Thoracic aorta (tissue), 2 donors: ENCODE measurements around the gene PCTP. TPM values are rescaled to one million over a fixed set of nuclear protein-coding genes. Genes with fewer than 3 reads are reported as not detected.

ENCODE experiments used
- ATAC-seq: fragments of 150-250 bp; one replicate; pipeline ENCODE4 v1.8.0; 2017; ENCODE audit warnings: low read depth; ENCODE audit not compliant: insufficient number of reproducible peaks, low FRiP score
- DNase-seq: peaks from one replicate; pipeline ENCODE4 v3.0.0-alpha.2; 2020; ENCODE audit warnings: low spot score
- H3K27ac ChIP-seq, 2 donors: fragments of 200-600 bp; sonication (generic); 1 replicate in 1 of 2; 2 replicates in 1 of 2; pipeline ENCODE4 v1.5.1; 2016; ENCODE audit warnings: mild to moderate bottlenecking in 2 of 2, moderate library complexity in 2 of 2
- H3K27me3 ChIP-seq: fragments of 200-600 bp; sonication (generic); replicated peaks from 2 replicates; pipeline ENCODE4 v1.6.0; 2016; ENCODE audit warnings: mild to moderate bottlenecking; ENCODE audit not compliant: insufficient read depth
- H3K36me3 ChIP-seq: fragments of 200-600 bp; sonication (generic); one replicate; pipeline ENCODE4 v1.5.1; 2016
- H3K4me1 ChIP-seq, 2 donors: fragments of 200-600 bp; sonication (generic); 1 replicate in 1 of 2; 2 replicates in 1 of 2; pipeline versions ENCODE4 v1.5.1 to v1.6.0; 2016; ENCODE audit warnings: low read depth in 2 of 2, mild to moderate bottlenecking in 1 of 2; ENCODE audit not compliant: control insufficient read depth in 1 of 2
- H3K4me3 ChIP-seq: fragments of 200-600 bp; sonication (generic); 2 replicates; pipeline ENCODE4 v1.5.1; 2016; ENCODE audit warnings: mild to moderate bottlenecking
- H3K9me3 ChIP-seq: fragments of 200-600 bp; sonication (generic); 2 replicates; pipeline ENCODE4 v1.5.1; 2016
- total RNA-seq, 2 donors: library from RNA; depleted of rRNA; stranded (reverse); fragments of >200 nt; gene quantifications; one replicate each; pipeline versions ENCODE4 v1.1.0 to v1.2.3, GENCODE V29; 2016
- TF ChIP-seq, protein P1 (sequence below): fragments of 200-600 bp; sonication (generic); IDR thresholded peaks from one replicate; pipeline ENCODE4 v1.5.1; 2019; ENCODE audit warnings: antibody characterized with exemption

Gene PCTP
- total RNA-seq, 2 donors from 2014 or later, result 11.9 to 13.3 TPM

DNA sequence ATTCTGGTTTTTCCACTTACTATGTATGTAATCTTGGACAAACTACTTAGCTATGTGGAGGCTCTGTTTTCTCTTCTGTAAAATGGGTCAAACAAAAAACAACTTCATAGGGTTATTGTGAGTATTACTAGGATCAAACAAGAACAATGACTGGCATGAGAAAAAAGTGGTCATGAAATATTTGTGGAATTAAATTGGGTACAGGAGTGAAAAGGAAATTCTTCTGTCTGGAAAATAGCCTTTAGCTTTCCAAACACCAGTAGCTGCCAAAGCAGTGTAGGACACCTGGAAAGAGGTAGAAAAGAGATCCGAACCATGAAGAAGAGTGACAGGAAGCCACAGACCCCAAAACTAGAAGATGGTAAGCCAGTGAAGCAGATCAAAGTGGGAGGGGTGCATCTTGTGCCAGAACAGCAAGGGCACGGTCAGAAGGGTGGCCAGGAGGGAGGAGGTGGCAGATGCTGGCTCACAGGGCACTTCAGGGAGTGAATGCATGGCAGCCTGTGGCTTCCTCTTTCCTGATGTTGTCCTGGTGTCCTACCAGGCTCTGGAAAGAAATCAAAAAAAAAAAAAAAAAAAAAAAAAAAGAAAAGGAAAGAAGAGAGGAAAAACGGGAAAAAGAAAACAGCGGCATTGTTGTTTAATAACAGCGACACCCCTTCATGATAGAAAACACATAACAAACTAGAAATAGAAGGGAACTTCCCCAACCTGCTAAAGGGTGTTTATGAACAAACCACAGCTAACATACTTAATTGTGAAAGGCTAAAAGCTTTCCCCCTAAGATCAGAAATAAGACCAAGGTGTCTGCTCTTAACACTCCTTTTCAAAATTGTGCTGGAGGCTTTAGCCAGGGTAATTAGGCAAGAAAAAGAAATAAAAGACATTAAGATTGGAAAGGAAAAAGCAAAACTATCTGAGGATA lies 67.9 kb downstream of the PCTP start:
- no peaks in the 10 kb centered on the region for H3K27me3 ChIP-seq
- no peaks in the 10 kb centered on the region for H3K36me3 ChIP-seq
- no peak overlapping the region for H3K27ac ChIP-seq
- no peaks in the 10 kb centered on the region for H3K4me1 ChIP-seq
- no peak for ATAC-seq
- no peaks in the 10 kb centered on the region for H3K9me3 ChIP-seq
- H3K4me3 ChIP-seq, result no peak overlapping the region
- DNase-seq, result no peak
- TF ChIP-seq, protein P1, sequence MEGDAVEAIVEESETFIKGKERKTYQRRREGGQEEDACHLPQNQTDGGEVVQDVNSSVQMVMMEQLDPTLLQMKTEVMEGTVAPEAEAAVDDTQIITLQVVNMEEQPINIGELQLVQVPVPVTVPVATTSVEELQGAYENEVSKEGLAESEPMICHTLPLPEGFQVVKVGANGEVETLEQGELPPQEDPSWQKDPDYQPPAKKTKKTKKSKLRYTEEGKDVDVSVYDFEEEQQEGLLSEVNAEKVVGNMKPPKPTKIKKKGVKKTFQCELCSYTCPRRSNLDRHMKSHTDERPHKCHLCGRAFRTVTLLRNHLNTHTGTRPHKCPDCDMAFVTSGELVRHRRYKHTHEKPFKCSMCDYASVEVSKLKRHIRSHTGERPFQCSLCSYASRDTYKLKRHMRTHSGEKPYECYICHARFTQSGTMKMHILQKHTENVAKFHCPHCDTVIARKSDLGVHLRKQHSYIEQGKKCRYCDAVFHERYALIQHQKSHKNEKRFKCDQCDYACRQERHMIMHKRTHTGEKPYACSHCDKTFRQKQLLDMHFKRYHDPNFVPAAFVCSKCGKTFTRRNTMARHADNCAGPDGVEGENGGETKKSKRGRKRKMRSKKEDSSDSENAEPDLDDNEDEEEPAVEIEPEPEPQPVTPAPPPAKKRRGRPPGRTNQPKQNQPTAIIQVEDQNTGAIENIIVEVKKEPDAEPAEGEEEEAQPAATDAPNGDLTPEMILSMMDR, result no peak

GRCh38 chr17:55820675-55821074 lies 69.8 kb downstream of the PCTP start:
- no peaks in the 10 kb centered on the region for H3K36me3 ChIP-seq
- TF ChIP-seq, protein P1, result no peak
- H3K4me1 ChIP-seq, result no peaks in the 10 kb centered on the region
- ATAC-seq (no peak), DNase-seq (no peak)
- H3K27me3 ChIP-seq, result no peaks in the 10 kb centered on the region
- H3K4me3 ChIP-seq, result no peak overlapping the region
- no peak overlapping the region for H3K27ac ChIP-seq
- no peaks in the 10 kb centered on the region for H3K9me3 ChIP-seq

DNA sequence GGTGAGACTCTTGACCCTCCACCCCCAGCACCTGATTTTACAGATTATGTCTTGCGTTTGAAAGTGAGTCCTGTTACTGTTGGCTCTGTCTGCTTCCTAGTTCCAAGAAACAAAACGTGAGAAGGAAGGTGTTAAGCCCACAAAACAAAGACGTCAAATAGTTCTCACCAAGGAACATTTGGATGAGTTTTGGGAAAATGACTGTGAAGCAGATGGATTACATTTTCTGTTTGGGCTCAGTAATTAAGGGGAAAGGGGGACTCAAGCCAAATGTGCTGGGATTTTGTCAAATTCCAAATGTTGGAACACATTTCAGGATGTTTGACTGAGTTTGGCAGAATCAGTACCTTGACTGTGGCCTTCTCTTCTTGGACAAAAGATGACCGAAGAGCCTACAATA lies 71.2 kb downstream of the PCTP start:
- no peak for ATAC-seq
- Histone ChIP-seq H3K27ac (no peak overlapping the region), H3K9me3 (no peaks in the 10 kb centered on the region), H3K27me3 (no peaks in the 10 kb centered on the region), H3K4me1 (no peaks in the 10 kb centered on the region), H3K36me3 (no peaks in the 10 kb centered on the region), H3K4me3 (no peak overlapping the region)
- TF ChIP-seq, protein P1, result no peak
- DNase-seq, result no peak

DNA sequence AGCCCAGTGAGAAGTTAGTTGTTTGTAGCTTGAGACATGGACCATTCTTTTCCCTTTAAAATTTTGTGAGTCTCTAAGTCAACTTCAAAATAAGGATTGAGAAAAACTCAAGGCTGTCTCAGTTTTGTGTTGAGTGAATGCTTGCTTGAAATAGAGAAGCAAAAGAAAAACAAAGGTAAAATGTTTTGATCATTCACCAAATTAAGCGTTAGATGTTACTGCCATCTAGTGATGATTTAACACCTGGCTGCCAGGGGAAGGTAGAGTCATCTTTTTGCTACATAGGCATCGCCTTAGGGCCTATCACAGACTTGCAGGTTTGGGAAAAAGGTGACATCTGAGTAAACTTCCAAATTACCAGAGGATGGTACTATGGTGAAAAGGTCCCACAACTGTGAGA lies 74.4 kb downstream of the PCTP start:
- H3K9me3 ChIP-seq, result no peaks in the 10 kb centered on the region
- no peaks in the 10 kb centered on the region for H3K4me1 ChIP-seq
- TF ChIP-seq, protein P1, result no peak
- H3K27ac ChIP-seq, result no peak overlapping the region
- DNase-seq (no peak), ATAC-seq (no peak)
- no peak overlapping the region for H3K4me3 ChIP-seq
- H3K36me3 ChIP-seq, result no peaks in the 10 kb centered on the region
- no peaks in the 10 kb centered on the region for H3K27me3 ChIP-seq

Other genes starting within 250 kb of the PCTP start
- gene SMIM36, start 239.6 kb upstream of the PCTP start, total RNA-seq, result not detected
- 10 to 100 TPM in 1 of 2 donors, 1 to 10 TPM in 1; 2.2 to 10.7 TPM for gene TMEM100, start 28.2 kb upstream of the PCTP start, total RNA-seq